EL (cell line): ENCODE measurements around the gene DOLPP1.

Experiments
- DNase-seq: peaks from one replicate; pipeline ENCODE4 v3.0.0-alpha.2; 2016

DOLPP1 gene

GRCh38 chr9:129068110-129068509, 12.8 kb upstream of the DOLPP1 start:
- no peak for DNase-seq

- DNase-seq, result no peak
Measured at GRCh38 chr9:129068990-129069861, 11.7 kb upstream of the DOLPP1 start.

- no peak for DNase-seq
Measured at GRCh38 chr9:129069862-129070641, 10.9 kb upstream of the DOLPP1 start.

- no peak for DNase-seq
Measured at GRCh38 chr9:129070696-129071525, 10.0 kb upstream of the DOLPP1 start.

- no peak for DNase-seq
Measured at GRCh38 chr9:129071526-129072126, 9.3 kb upstream of the DOLPP1 start.

GRCh38 chr9:129072171-129072570, 8.7 kb upstream of the DOLPP1 start:
- no peak for DNase-seq

- DNase-seq, result no peak
Measured at GRCh38 chr9:129073404-129073803, 7.5 kb upstream of the DOLPP1 start.

GRCh38 chr9:129074106-129074505, 6.8 kb upstream of the DOLPP1 start:
- no peak for DNase-seq

GRCh38 chr9:129075996-129076639, 4.8 kb upstream of the DOLPP1 start:
- DNase-seq, result no peak

GRCh38 chr9:129076640-129077037, 4.3 kb upstream of the DOLPP1 start:
- DNase-seq, result no peak

GRCh38 chr9:129077236-129077635, 3.7 kb upstream of the DOLPP1 start:
- no peak for DNase-seq

GRCh38 chr9:129078691-129079503, 2.0 kb upstream of the DOLPP1 start:
- DNase-seq, result no peak

- no peak for DNase-seq
Measured at GRCh38 chr9:129079829-129080228, 1.1 kb upstream of the DOLPP1 start.

GRCh38 chr9:129080298-129080600, 662 bp upstream of the DOLPP1 start:
- no peak for DNase-seq

- DNase-seq, result no peak
Measured at GRCh38 chr9:129081388-129081904, 535 bp downstream of the DOLPP1 start.

GRCh38 chr9:129084087-129084486, 3.2 kb downstream of the DOLPP1 start:
- DNase-seq, result no peak

GRCh38 chr9:129089246-129089645, 8.3 kb downstream of the DOLPP1 start:
- no peak for DNase-seq

- DNase-seq, result no peak
Measured at GRCh38 chr9:129093602-129094386, 12.9 kb downstream of the DOLPP1 start.

- DNase-seq, result no peak
Measured at GRCh38 chr9:129094387-129095169, 13.7 kb downstream of the DOLPP1 start.
